Bone marrow (tissue), 2 donors: ENCODE results near the gene CRACR2B.
A peak's percentile ranks its signal among the peaks of the same experiment; 100 is the strongest.

Source experiments
- DNase-seq, 2 donors: peaks; one replicate each; lab custom pipeline; 2025; lab: John Stamatoyannopoulos, UW

Gene CRACR2B

DNA sequence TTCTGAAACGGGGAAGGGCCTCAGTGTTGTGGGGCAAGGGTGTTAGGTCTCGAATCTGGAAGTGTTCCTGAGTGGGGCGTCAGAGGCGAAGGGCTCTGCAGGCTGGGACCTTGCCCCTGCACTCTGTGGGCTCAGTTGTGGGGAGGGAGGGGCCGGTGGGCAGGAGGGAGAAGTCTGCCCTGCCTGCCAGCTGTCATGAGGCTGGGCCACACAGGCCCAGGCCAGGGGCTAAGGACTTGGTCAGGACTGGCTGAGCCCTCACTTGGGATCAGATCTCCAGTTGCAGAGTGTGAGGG is at the start of gene CRACR2B:
TSS of gene CRACR2B (plus strand) at position 23 of the 296 bp plus-strand sequence. CDS start 689 bp downstream, outside the sequence.
- no peak for DNase-seq

DNA sequence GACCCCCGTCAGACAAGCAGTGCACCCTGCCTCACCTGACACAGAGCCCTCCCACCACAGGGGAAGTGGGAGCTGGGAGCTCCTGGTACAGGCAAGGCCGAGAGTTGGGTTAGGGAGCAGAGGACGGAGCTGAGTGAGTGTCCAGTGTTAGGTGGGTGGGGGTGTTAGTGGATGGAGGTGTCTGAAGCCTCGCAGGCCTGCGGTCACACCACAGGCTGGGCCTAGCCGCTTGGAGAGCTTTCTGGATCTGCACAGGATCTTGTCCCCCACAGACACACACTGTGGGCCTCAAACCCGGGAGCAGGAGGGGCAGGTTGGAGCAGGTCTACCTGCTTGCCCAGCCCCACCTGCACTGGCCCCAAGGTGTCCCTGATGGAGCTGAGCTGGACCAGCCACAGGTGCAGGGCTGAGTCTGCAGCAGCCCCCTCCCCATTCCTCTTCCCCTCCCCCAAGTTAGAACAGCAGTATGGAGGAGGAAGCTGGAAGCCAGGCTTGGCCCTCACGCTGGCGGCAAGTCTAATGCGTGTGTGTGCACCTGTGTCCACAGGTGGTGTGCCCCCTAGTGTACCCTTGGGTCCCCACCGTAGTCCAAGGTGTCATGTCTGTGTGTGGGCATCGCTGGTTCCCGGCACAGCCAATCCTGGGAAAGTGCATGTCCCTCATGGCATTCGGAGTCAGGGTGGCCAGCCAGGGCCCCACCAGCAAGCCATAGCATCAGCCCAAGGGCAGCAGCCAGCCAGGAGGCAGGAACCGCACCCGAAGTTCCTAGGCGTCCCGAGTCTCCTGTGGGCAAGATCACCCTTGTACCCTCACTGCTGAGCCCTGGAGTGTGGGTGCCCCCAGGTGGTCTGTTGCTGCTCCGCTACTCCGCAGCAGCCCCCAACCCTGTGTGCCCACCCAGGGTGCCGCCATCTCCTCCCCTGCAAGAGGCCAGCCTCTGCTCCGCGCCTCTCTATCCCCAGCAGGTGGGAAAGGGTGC is 48.5 kb upstream of the CRACR2B start:
- no peak for DNase-seq

DNA sequence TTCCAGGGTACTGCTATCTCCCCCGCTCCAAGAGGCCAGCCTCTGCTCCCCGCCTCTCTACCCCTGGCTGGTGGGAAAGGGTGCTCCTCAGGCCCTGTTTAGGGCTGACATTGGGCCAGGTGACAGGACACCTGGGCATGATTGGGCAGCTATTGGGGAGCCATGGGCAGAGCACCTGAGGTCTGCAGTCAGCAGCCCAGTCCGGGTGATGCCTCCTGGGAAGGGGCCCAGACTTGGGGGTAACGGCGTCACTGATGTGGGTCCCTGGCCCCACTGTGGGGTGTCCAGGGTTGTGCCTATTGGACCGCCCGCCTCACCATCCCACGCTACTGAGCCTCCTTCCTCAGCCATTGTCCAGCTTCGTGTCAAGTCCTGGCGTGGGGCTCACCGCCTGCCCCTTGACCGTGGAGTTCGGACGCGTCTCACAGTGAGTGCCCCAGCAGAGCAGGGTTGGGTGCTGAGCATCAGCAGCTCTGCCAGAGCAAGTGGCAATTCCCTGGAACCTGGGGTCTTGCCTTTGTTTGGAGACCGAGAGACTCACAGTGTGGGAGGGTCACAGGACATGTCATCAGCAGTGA is 47.7 kb upstream of the CRACR2B start:
- DNase-seq = no peak

DNA sequence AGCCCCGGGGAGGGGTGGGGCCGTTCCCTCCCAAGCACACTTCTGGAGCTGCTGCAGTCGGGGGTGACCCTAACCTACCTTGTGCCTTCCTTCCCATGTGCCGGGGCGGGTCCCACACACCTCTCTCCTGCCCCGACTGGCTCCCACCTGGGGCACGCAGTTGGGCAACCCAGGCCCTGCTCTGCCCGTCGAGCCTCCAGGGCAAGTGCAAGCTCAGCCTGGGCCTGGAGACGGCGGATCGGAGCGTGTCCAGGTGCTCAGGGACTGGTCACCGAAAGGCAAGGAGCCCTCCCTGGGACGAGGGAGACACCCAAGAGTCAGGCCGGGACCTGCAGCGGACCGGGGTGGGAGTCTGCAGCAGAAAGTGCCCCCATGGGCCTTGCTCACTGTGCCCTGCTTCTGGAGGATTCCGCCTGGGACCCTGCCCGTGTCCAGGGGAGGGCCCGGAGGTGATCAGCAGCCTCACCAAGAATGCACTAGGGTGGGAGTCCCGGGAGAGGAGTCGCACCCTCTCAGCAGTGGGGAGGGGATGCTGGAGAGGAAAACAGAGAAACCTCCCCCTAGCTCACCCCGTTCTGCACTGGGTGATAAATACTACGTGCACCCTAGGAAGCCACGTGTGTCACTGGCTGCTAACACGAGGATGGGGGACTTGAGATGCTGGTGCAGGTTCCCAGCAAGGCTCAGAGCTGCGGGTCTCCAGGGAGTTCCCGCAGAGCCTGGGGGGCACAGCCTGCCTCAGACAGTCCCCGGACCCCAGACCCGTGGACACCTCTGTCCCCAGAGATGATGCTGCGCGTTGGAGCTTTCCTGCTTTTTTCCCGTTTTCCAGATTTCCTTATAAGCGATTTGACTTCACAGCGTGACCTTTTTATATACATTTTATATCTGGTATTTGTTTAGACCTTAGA is 45.2 kb upstream of the CRACR2B start:
- no peak for DNase-seq

DNA sequence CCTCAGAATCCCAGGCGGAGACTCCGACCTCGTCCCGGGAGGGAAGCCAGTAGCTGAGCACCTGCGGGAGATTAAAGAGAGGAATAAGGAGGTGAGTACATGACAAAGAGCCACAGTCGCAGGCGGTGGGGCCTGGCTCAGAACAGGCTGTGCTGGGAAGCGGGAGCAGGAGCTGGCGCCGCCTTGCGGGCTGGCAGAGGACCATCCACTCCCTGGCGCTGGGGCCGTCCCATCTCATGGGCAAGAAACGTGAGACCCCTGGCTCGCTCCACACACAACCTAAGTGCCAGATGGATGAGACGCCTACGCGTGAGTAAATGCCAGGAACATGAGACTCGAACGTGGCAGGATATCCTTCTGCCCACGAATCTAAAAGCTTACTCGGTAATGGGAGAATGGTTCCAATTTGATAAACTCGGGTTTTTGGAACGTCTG is 44.1 kb upstream of the CRACR2B start:
- DNase-seq = peak; percentile 5 to 13

DNA sequence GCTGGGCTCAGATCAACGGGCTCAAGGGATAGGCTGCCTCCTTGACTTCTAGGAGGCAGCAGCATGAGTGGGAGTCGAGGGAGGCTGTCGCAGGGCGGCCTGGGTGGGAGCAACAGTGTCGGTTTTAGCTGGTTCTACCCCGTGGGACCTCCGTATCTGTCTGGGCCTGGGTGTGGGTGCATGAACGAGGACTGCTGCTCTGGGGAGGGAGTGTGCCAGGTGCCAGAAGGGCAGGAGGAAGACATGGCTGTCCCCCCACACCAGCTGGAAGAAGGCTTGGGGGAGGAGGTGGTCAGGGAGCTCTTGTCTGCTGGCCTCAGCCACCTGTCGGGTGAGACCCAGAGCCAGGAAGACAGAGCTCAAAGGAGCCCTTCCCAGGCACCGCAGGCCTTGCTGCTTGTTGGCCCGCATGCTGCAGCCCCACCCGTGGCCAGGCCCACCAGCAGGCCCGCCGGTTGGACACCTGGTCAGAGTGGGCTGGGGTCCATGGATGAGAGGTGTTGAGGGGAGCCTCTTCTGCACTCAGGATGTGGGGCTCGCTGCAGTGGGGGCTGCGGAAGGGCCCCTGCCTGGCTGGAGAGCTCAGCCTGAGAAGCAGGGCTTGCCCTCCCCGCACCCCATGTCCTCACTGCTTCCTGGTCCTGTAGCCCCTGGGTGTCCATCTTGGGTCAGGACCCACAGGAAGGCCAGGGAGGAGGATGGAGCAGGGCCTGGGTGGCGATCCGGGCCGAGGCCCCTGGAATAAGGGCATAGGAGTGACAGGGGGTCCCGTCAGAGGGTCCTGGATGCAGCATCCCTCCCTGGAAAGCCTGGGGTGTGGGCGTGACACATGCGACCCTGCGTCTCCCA is 41.3 kb upstream of the CRACR2B start:
- no peak for DNase-seq

DNA sequence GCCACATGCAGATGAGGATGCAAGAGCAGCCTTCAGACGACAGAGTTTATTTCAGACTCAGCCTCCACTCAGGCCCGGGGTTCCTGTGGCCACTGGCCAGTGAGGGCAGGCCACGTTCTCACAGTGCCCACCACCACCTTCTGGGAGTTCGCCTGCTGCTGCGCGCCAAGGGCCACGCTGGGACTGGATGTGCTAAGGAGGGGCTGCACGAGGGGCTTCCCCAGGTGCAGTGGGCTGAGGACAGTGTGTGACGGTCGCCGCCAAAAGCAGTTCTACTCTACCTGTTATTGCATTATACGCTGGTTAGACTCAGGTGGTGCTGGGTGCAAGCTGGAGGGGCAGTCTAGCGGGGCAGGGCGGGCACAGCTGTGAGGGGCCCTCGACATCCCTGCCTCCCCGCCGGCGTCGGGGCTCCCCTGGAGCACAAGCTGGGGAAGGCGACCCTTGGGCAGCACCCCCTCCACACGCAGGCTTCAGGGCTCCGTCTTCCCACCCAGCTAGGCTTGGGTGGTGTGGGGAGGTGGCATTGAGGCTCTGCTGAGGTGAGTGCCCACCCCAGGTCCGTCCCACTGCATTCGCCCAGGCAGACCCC is 40.5 kb upstream of the CRACR2B start:
- no peak for DNase-seq

DNA sequence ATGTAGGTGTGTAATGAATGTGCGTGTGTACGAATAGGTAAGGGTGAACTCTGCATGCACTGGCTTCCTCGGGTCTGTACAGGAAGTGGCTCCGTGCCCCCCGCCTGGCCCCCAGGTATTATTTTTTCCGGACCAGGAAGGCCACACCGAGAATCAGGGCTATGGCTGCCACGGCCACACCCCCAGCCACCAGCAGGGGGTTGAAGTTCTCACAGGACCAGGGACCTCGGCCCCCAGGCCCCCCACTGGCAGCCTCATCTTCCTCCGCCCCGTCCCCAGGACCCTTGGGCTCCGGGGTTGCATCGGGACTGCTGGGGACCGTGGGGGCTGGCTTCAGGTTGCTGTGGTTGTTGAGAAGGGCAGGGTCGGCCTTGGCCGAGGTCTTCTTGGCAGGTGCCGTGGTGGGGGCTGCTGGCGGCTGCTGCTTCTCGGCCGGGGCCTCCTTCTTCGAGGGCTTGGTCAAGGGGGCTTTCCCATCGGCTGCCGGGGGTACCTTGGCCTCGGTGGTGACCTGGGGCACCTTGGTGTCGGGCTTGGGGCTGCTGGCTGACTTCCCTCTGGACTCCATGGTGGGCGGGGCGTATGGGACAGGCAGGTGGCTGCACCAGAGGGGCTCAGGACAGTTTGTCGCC is 39.6 kb upstream of the CRACR2B start:
- DNase-seq = no peak

DNA sequence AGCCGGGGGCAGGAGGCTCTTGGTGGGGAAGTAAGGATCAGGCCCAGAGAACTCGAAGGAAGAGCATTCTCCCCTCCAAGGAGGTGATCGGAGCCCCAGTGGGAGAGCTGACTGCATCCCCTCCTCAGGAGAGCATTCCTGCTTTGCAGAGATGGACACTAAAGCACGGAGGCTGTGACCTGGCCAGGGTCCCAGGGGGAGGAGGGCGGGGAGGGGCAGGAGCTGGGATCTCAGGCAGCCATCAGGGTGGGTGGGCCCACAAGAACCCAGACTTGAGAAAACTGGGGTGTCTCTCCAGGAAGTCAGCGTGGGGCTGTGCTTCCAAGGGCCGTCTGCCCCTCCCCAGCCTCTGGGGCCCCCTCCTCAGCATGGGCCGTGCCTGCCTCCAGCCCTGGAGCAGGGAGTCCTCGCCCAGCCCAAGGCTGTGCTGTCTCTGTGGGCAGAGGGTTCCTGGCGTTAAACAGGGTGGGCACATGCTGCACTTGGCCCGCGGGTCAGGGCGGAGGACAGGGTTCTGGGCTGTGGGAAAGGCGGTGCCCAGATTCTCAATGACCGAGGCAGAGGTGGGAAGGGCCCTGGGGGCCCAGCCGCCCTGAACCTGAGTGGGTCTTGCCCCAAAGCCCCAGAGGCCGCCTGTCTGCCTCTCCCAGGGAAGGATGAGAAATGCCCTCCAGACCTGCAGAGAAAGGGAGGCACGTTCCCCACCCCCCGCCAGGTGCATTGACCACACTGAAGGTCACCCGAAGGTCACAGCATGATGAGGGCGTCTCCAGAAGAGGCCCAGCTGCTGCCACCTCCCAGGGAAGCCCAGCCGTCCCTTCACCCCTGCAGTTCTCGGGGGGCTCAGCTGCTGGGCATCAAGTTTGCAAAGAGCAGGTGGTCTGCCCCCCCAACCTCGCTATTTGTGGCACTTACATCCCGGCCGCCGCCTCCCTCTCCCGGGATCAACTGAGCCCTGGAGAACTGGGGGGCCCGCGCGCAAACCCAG is 38.5 kb upstream of the CRACR2B start:
- DNase-seq = no peak

DNA sequence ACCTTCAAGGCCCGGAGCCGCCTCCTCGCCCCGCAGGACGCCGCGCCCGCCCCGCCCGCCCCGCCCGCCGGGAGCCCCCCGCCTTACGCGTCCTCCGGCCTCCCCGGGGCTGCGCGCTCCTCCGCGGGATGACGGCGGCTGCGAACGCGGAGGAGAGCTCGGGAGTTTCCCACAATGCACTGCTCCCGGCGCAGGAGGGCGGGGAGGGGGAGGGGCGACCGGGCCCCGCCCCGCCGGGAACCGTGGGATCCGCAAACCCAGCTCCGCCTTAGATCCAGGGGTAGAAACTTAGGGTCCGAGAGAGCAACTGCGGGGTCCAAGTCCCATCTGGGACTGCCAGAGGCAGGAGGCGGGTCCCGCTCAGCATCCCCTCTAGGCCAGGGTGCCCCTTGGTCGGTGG is 37.8 kb upstream of the CRACR2B start, which contains the start of gene CEND1:
TSS of gene CEND1 (minus strand) at position 148 of the 400 bp plus-strand sequence. CDS start 1,514 bp downstream, outside the sequence.
- DNase-seq = no peak

DNA sequence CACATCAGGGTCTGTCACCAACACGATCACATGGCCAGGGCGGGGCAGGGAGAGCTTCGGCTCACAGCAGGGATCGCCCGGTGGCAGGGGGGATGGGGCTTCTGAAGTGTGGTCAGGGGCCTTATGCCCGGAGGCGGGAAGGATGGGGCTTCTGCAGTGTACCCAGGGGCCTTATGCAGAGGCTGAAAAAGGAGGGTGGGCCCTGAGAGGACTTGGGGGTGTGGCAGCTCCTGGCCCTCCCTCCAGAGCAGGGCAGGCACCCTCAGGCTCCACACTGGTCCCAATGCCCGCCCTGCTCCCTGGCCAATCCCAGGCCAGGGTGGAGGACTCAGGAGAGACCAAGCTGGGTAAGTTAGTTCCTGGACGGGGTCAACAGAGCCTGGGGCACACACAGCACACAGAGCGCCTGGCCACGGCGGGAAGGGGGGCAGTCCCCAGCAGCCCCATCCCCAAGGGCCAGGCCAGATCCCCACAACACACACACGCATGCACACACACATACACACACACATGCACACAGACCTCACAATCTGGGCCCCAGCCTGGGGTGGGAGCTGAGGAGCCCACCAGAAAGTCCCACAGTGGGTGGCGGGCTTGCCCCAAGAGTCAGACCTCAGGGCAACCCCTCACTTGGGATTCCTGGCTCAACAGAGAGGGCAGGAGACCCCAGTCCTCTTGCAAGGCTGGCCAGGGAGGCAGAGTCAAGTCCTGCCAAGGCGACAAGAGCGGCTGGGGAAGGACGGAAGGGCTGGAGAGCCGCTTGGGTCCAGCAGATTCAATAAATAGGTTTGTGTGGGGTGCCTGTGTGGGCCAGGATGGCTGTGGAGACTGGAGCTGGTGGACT is 36.8 kb upstream of the CRACR2B start:
- no peak for DNase-seq

DNA sequence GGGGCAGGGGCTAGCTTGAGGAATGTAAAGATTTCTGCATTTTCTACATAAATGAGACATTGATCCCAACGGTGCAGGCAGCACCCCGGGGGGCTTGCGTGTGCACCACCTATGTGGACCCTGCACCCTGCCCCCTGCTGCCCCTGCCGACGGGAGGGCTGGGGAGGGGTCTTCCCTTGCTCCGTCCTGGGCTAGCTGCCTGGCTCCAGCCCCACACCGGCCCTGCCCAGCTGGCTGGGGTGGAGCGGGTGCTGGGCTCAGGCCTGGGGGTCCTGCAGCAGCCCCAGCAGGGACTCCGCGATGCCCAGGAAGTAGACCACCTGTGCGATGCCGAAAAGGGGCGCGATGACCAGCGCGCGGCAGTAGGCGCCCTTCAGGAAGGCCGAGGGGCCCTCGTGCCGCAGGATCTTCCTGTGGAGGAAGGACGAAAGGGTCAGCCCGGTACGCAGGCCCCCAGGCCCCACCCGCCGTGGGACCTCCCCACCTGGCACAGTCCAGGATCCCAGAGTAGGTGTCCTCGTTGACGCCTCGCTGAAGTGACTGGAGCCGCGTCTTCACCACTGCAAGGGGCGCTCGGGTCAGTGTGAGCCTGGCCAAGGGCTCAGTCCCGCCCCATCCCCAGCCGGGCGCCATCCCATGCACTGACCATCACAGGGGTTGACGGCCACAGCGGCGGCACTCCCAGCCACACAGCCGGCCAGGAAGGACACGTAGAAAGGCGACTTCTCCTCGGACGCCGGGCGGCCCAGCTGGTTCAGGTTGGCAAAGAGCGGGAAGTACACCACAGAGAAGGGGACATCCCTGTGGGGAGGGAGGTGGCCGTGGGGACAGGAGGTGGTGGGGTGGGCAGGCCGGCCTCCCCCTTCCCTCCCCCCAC is 35.8 kb upstream of the CRACR2B start:
- DNase-seq = no peak

DNA sequence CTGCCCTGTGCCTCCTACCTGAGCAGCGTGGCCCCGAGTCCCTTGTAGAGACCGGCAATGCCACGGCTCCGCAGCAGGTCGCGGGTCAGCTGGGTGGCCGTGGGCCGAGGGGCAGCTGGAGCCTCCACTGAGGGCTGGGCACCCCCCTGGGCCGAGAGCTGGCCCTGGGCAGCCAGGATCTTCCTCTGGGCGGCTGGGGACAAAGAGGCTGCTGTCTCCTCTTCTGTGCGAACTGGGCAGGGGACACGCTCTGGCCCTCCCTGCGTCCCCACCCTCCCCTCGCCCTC is 35.2 kb upstream of the CRACR2B start:
- DNase-seq = no peak

DNA sequence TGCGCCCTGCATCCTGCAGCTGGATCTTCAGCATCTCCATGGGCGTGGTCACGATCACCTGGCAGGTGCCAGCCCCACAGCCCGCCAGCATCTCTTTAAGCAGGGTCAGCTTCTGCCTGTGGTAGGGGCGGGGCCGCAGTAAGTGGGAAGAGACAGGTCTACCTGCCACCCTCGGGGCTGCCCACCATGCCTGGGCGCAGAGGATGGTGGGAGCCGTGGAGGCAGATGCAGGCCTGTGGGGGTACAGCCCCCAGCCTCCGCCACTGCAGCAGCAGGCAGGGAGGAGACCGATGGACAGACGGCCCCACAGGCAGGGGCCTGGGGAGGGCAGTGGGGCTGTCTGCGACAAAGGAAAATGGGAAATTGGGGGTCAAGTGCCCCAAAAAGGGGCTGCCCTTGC is 34.8 kb upstream of the CRACR2B start:
- no peak for DNase-seq

DNA sequence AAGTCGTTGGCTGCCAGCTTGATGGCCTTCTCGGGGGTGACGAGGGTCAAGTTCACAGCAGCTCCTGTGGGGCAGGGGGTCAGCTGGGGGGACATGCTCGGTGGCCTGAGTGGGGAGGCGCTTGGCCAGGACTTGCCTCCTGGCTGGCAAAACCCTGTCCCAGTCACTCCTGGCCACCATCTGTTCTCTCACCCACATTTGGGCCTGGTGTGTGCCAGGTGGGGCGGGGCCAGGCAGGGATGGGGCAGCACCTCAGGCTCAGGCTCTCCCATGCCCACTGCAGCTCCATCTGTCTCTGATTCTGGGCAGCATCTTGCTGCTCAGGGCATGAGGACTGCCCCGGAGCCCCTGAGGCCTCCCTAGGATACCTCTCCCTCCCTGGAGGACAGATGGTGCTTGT is 34.2 kb upstream of the CRACR2B start:
- no peak for DNase-seq

DNA sequence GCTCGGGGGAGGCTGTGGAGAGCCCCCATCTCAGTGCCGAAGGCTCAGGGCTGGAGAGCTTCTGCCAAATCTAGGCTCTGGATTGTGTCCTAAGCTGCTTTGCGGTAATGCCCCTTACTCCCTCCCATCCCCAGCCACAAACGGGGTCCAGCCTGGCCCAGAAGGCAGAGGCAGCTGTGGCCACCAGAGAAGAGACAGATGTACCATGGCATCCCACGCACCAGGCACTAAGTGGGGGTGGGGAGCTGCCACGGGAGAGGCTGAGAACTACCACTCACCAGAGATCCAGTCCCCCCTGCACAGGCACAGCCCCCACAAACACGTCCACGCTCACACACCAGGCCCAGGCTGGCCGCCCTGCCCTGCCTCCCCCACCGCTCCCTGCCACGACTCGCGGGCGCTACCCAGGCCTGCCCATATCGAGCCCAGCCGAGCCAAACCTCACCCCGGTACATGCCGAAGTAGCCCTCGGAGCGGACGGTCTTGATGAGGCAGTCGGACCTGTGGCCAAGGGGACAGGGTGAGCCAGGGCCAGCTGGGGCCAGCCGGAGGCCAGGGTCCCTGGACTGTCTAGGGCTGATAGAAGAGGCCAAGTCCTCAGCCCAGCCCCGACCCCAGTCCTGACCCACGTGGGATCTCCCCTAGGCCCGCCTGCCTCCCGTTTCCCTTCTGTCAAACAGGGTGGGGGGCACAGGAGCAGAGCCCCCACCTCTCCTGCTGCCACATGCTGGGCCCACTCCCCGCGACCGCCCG is 33.5 kb upstream of the CRACR2B start:
- DNase-seq = no peak
